DND-41 (cell line): ENCODE data around the gene ITPR3.

ENCODE experiments used
- ATAC-seq: fragments of 200-7000 bp; cut with Tn5 transposase; 3 replicates; pipeline ENCODE4 v1.9.1; 2021; ENCODE audit warnings: low read depth; ENCODE audit not compliant: insufficient read depth
- DNase-seq: peaks from one replicate; pipeline ENCODE4 v3.0.0-alpha.2; 2020
- H2AFZ ChIP-seq: 2 replicates; pipeline ENCODE4 v1.6.0; 2012; ENCODE audit warnings: low read depth, low read length
- H3K27ac ChIP-seq: 2 replicates; pipeline ENCODE4 v1.5.1; 2012; ENCODE audit warnings: low read length, inconsistent platforms
- H3K27me3 ChIP-seq: fragments of 200-600 bp; sonication (generic); 2 replicates; pipeline ENCODE4 v1.6.0; 2012; ENCODE audit warnings: low read length, mild to moderate bottlenecking, inconsistent platforms; ENCODE audit not compliant: insufficient read depth, poor library complexity
- H3K36me3 ChIP-seq: 2 replicates; pipeline ENCODE4 v1.5.1; 2012; ENCODE audit warnings: low read length, inconsistent platforms; ENCODE audit not compliant: insufficient read depth
- H3K4me1 ChIP-seq: 2 replicates; pipeline ENCODE4 v1.5.1; 2012; ENCODE audit warnings: mild to moderate bottlenecking, low read length; ENCODE audit not compliant: insufficient read depth
- H3K4me2 ChIP-seq: 2 replicates; pipeline ENCODE4 v1.6.0; 2012; ENCODE audit warnings: mild to moderate bottlenecking, moderate library complexity, low read length, inconsistent platforms; ENCODE audit not compliant: insufficient read depth
- H3K4me3 ChIP-seq, 2 experiments: fragments of 200-600 bp in 1 of 2; shearing (Covaris generic) in 1 of 2; 2 replicates each; pipeline ENCODE4 v1.5.1; 2012 to 2016; ENCODE audit warnings: inconsistent platforms in 2 of 2, low read length in 2 of 2, mild to moderate bottlenecking in 2 of 2, low read depth in 1 of 2, moderate library complexity in 1 of 2
- H3K79me2 ChIP-seq: 2 replicates; pipeline ENCODE4 v1.6.0; 2012; ENCODE audit warnings: low read length, inconsistent platforms; ENCODE audit not compliant: insufficient read depth
- H3K9ac ChIP-seq: 2 replicates; pipeline ENCODE4 v1.6.0; 2012; ENCODE audit warnings: low read depth, mild to moderate bottlenecking, inconsistent platforms, low read length, moderate library complexity
- H3K9me3 ChIP-seq: 2 replicates; pipeline ENCODE4 v1.5.1; 2012; ENCODE audit warnings: low read length, moderate library complexity, mild to moderate bottlenecking, inconsistent platforms; ENCODE audit not compliant: insufficient read depth, severe bottlenecking
- H4K20me1 ChIP-seq: 2 replicates; pipeline ENCODE4 v1.6.0; 2012; ENCODE audit warnings: low read length; ENCODE audit not compliant: insufficient read depth
- CTCF ChIP-seq: IDR thresholded peaks from 2 replicates; pipeline ENCODE4 v1.5.1; 2012; ENCODE audit warnings: borderline replicate concordance, low read length, moderate library complexity, mild to moderate bottlenecking; ENCODE audit not compliant: poor library complexity, severe bottlenecking; ENCODE audit errors: extremely low read depth
- EZH2 ChIP-seq: IDR thresholded peaks from 3 replicates; pipeline ENCODE4 v1.6.1; 2012; ENCODE audit warnings: borderline replicate concordance, low read depth, mild to moderate bottlenecking, moderate library complexity, low read length, inconsistent platforms; ENCODE audit not compliant: severe bottlenecking

Gene ITPR3

GRCh38 chr6:33725222-33725621 lies 104.1 kb downstream of the ITPR3 start:
- Histone ChIP-seq H3K79me2 (no peaks in the 10 kb centered on the region), H3K4me1 (no peaks in the 10 kb centered on the region), H3K9me3 (no peaks in the 10 kb centered on the region), H3K4me2 (no peak overlapping the region), H3K27ac (no peak overlapping the region), H3K9ac (no peak overlapping the region), H3K27me3 (peaks cover 42% of the 10 kb centered on the region), H4K20me1 (peaks cover 5% of the 10 kb centered on the region; the same call in 1 of the 2 replicates), H3K4me3 (no peak overlapping the region), H2AFZ (no peak overlapping the region), H3K36me3 (no peaks in the 10 kb centered on the region)
- TF ChIP-seq CTCF (no peak), EZH2 (no peak)
- DNase-seq (no peak), ATAC-seq (no peak)

DNA sequence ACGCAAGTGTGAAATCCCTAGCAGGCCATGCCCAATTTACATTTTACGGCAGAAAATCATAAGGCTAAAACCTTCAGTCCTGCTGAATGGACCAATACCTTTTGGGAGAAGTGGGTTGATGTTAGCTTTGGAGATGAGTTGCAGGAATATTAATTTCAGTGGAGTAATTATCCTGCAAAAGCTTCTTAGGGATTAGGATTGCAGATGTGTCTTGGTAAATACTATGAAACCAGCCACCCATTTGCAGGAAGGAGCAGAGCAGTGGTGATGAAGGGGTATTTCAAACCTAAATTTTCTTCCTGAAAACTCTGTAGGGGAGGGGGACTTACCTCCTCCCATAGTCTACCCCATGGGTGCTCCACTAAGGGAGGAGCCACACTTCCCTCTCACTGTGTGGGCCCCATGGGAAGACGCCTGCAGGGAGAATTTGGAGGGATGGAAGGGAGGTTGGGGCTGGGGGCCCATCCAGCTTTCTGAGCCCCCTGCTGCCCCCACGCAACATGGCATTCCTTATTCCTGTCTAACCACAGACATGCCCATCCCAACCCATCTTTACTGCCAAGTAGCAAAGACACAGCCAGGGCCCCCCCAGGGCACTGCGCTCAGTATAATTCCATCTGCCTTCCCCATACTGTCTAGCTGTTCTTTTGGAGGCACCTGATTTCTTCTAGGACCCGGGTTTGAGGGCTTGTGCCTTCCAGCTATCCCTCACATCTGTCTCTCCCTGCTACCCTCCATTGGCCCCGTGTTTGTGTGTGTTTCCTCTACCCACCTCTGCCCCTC lies 105.0 kb downstream of the ITPR3 start:
- H3K79me2 ChIP-seq, result no peaks in the 10 kb centered on the region
- TF ChIP-seq EZH2, result no peak
- TF ChIP-seq CTCF, result no peak
- H3K36me3 ChIP-seq, result no peaks in the 10 kb centered on the region
- DNase-seq (no peak), ATAC-seq (no peak)
- no peak overlapping the region for H3K4me3 ChIP-seq
- H3K27ac ChIP-seq, result no peak overlapping the region
- H3K27me3 ChIP-seq, result peaks cover 42% of the 10 kb centered on the region
- H3K9me3 ChIP-seq, result no peaks in the 10 kb centered on the region
- no peak overlapping the region for H3K4me2 ChIP-seq
- peaks cover 5% of the 10 kb centered on the region; the same call in 1 of the 2 replicates for H4K20me1 ChIP-seq
- no peak overlapping the region for H3K9ac ChIP-seq
- no peak overlapping the region for H2AFZ ChIP-seq
- H3K4me1 ChIP-seq, result no peaks in the 10 kb centered on the region

GRCh38 chr6:33726696-33727095 lies 105.6 kb downstream of the ITPR3 start:
- no peaks in the 10 kb centered on the region for H3K4me1 ChIP-seq
- H3K4me2 ChIP-seq, result no peak overlapping the region
- H3K9me3 ChIP-seq, result no peaks in the 10 kb centered on the region
- TF ChIP-seq EZH2, result no peak
- no peak for TF ChIP-seq CTCF
- no peak for ATAC-seq
- no peak for DNase-seq
- H3K4me3 ChIP-seq, result no peak overlapping the region
- no peaks in the 10 kb centered on the region for H3K79me2 ChIP-seq
- peaks cover 41% of the 10 kb centered on the region for H3K27me3 ChIP-seq
- H2AFZ ChIP-seq, result no peak overlapping the region
- no peaks in the 10 kb centered on the region for H3K36me3 ChIP-seq
- no peak overlapping the region for H3K9ac ChIP-seq
- no peak overlapping the region for H3K27ac ChIP-seq
- peaks cover 5% of the 10 kb centered on the region; the same call in 1 of the 2 replicates for H4K20me1 ChIP-seq
